ENCODE measurements around the gene LRWD1.

Gene LRWD1

GRCh38 chr7:102416406-102416805 is 48.4 kb upstream of the LRWD1 start (continued):
- no peak for TF ChIP-seq EGR2 (tag by site-specific recombination; IDR thresholded peaks at IDR 0.05; ENCODE audit: low read depth)

- Histone ChIP-seq H3K9me3 (ENCODE audit: control insufficient read depth, insufficient read depth, low read depth, low read length) (no peaks in the 10 kb centered on the region), H3K4me1 (ENCODE audit: control insufficient read depth, insufficient read depth, low read length) (no peaks in the 10 kb centered on the region), H3K27ac (ENCODE audit: extremely low read depth, low read depth, low read length) (no peak overlapping the region), H3K36me3 (ENCODE audit: control insufficient read depth in 2 of 2, insufficient read depth in 1 of 2, low read length in 2 of 2) (peaks cover 40 to 87% of the 10 kb centered on the region in 2 experiments), H3K4me3 (ENCODE audit: low read depth, low read length) (no peak overlapping the region)
- ChIA-PET CTCF (no interaction called here), POLR2A (interaction anchor here (0.7 to 1.2 kb wide), 2 partner anchors 9 to 21 kb away, joined by 3 to 8 read pairs; partner anchors contain the start of gene PRKRIP1)
- TF ChIP-seq SCRT2 (tag by site-specific recombination; IDR thresholded peaks at IDR 0.05), result no peak
- no peak for TF ChIP-seq KLF16 (tag by site-specific recombination; IDR thresholded peaks at IDR 0.05)
- no peak for TF ChIP-seq HOXD13 (CRISPR knock-in tag; IDR thresholded peaks at IDR 0.05; ENCODE audit: borderline replicate concordance)
- TF ChIP-seq ZBTB8A (tag by site-specific recombination; IDR thresholded peaks at IDR 0.05), result no peak
These were observed 47.7 kb upstream of the LRWD1 start for GRCh38 chr7:102417105-102417504.

- POLR2A ChIA-PET, result no interaction called here
- Histone ChIP-seq H3K27ac (ENCODE audit: extremely low read depth, low read depth, low read length) (no peak overlapping the region), H3K36me3 (ENCODE audit: control insufficient read depth in 2 of 2, insufficient read depth in 1 of 2, low read length in 2 of 2) (peaks cover 35 to 72% of the 10 kb centered on the region in 2 experiments), H3K4me1 (ENCODE audit: control insufficient read depth, insufficient read depth, low read length) (no peaks in the 10 kb centered on the region), H3K4me3 (ENCODE audit: low read depth, low read length) (no peak overlapping the region), H3K9me3 (ENCODE audit: control insufficient read depth, insufficient read depth, low read depth, low read length) (no peaks in the 10 kb centered on the region)
- TF ChIP-seq ZNF791 (tag by site-specific recombination; IDR thresholded peaks at IDR 0.05) (no peak), ZBTB17 (tag by site-specific recombination; IDR thresholded peaks at IDR 0.05) (no peak), ZNF677 (tag by site-specific recombination; IDR thresholded peaks at IDR 0.05) (no peak), ZNF510 (tag by site-specific recombination; IDR thresholded peaks at IDR 0.05; ENCODE audit: insufficient replicate concordance) (no peak), ZNF488 (tag by site-specific recombination; IDR thresholded peaks at IDR 0.05) (no peak), ZFHX2 (tag by site-specific recombination; conservative IDR thresholded peaks at IDR 0.05) (no peak), HOXD13 (CRISPR knock-in tag; IDR thresholded peaks at IDR 0.05; ENCODE audit: borderline replicate concordance) (no peak), AEBP2 (tag by site-specific recombination; IDR thresholded peaks at IDR 0.05; ENCODE audit: borderline replicate concordance) (no peak), ZNF747 (tag by site-specific recombination; IDR thresholded peaks at IDR 0.05) (no peak), ZNF138 (tag by site-specific recombination; IDR thresholded peaks at IDR 0.05; ENCODE audit: borderline replicate concordance) (no peak), ZNF221 (tag by site-specific recombination; IDR thresholded peaks at IDR 0.05; ENCODE audit: borderline replicate concordance) (no peak), ZNF639 (tag by site-specific recombination; IDR thresholded peaks at IDR 0.05) (no peak), PRDM6 (tag by site-specific recombination; IDR thresholded peaks at IDR 0.05) (no peak), ZNF776 (tag by site-specific recombination; IDR thresholded peaks at IDR 0.05; ENCODE audit: borderline replicate concordance) (no peak), MZF1 (tag by site-specific recombination; IDR thresholded peaks at IDR 0.05; ENCODE audit: borderline replicate concordance) (no peak), ZNF174 (tag by site-specific recombination; IDR thresholded peaks at IDR 0.05) (no peak), ZNF155 (tag by site-specific recombination; IDR thresholded peaks at IDR 0.05) (no peak), ZNF624 (tag by site-specific recombination; IDR thresholded peaks at IDR 0.05) (no peak), ZNF112 (tag by site-specific recombination; IDR thresholded peaks at IDR 0.05) (no peak), ZNF157 (tag by site-specific recombination; IDR thresholded peaks at IDR 0.05) (no peak)
- CTCF ChIA-PET, result no interaction called here
These were observed 46.2 kb upstream of the LRWD1 start for GRCh38 chr7:102418592-102418991.
